Ovary (tissue), 9 donors: ENCODE data around the gene SCPEP1. TPM values are rescaled to one million over a fixed set of nuclear protein-coding genes. Genes with fewer than 3 reads are reported as not detected.

Experiments
- DNase-seq, 5 donors: peaks; one replicate each; pipeline ENCODE4 v3.0.0-alpha.2; 2019 to 2020
- H3K27ac ChIP-seq, 2 donors: fragments of 200-600 bp; one replicate each; pipeline versions ENCODE4 v1.5.1 to v1.8.0; 2019 to 2022
- H3K27me3 ChIP-seq: fragments of 200-600 bp; one replicate; pipeline ENCODE4 v1.8.0; 2022
- H3K36me3 ChIP-seq: fragments of 200-600 bp; sonication (generic); one replicate; pipeline ENCODE4 v1.5.1; 2019
- H3K4me1 ChIP-seq: one replicate; pipeline ENCODE4 v1.8.1; 2013; ENCODE audit warnings: mild to moderate bottlenecking, moderate library complexity; ENCODE audit not compliant: insufficient read depth
- H3K4me3 ChIP-seq: fragments of 200-600 bp; sonication (generic); one replicate; pipeline ENCODE4 v1.5.1; 2017
- H3K9me3 ChIP-seq, 2 donors: fragments of 200-600 bp in 1 of 2; sonication (generic) in 1 of 2; one replicate each; pipeline versions ENCODE4 v1.5.1 to v1.8.1; 2013 to 2019; ENCODE audit warnings: mild to moderate bottlenecking in 1 of 2, moderate library complexity in 1 of 2
- CTCF ChIP-seq, 3 donors: fragments of 450-650 bp in 2 of 3; fragments of 200-600 bp in 1 of 3; IDR thresholded peaks; one replicate each; pipeline versions ENCODE4 v1.5.1 to v1.8.0; 2016 to 2022; ENCODE audit warnings: antibody characterized with exemption in 3 of 3, mild to moderate bottlenecking in 1 of 3
- EP300 ChIP-seq: sonication (generic); formaldehyde crosslinking; IDR thresholded peaks from one replicate; pipeline ENCODE4 v1.6.1; 2017; ENCODE audit warnings: antibody characterized with exemption
- POLR2A ChIP-seq: fragments of 450-650 bp; IDR thresholded peaks from one replicate; pipeline ENCODE4 v1.6.1; 2017; ENCODE audit warnings: antibody characterized with exemption, mild to moderate bottlenecking, moderate library complexity
- WGBS, 3 donors: extraction: QIAGEN DNeasy Blood & Tissue Kit in 1 of 3; methylation state at CpG; one replicate each; pipeline versions ENCODE4 v1.1.5 to v1.1.7; 2013 to 2017; 5-methylcytosine and 5-hydroxymethylcytosine counted together
- intact Hi-C, 4 donors: fragments of 100-400 bp; cut with DNase I; formaldehyde crosslinking; loops; one replicate each; pipeline versions ENCODE4 v1.11.0 to v1.15.1; 2022 to 2023
- polyA plus RNA-seq, 2 donors: library from polyadenylated mRNA; stranded (reverse); fragments of 200-250 nt in 1 of 2; fragments of 350-450 nt in 1 of 2; fragmentation: Illumina TruSeq in 1 of 2; extraction: RNeasy Lipid Tissue Mini Kit (QIAGEN cat#74804) in 1 of 2; gene quantifications; one replicate each; pipeline ENCODE4 v1.2.3, GENCODE V29; 2013 to 2014
- total RNA-seq, 7 donors: library from RNA; depleted of rRNA in 2 of 7; stranded (reverse); fragments of >200 nt in 2 of 7; fragmentation: NEBNext Ultra II Directional in 3 of 7; extraction: Animal tissue kit (Norgen Biotek cat#: 25700) in 3 of 7; gene quantifications; one replicate each; pipeline versions ENCODE4 v1.1.0 to v1.2.4, GENCODE V29; 2016 to 2023
- donor health status: DM: no; HTN: no; CAD: no; lungs with moderate emphysema.
- donor health status: DM: no; HTN: no; CAD: no.
- donor health status: Bipolar disorder and iron deficiency.
- donor health status: DM: yes; HTN: yes; CAD: no.
- donor health status: DM: no; HTN: no; CAD: no.
- donor health status: DM: yes; HTN: yes; CAD: no.

Gene SCPEP1
- total and polyA plus RNA-seq, 9 donors, result 36.5 to 180 (median 58.7) TPM

GRCh38 chr17:56943505-56944125 is 34.3 kb upstream of the SCPEP1 start:
- no peaks in the 10 kb centered on the region for H3K27me3 ChIP-seq
- no peaks in the 10 kb centered on the region for H3K4me1 ChIP-seq
- DNase-seq, result no peak
- H3K9me3 ChIP-seq, result no peaks in the 10 kb centered on the region
- no peak overlapping the region for H3K27ac ChIP-seq
- WGBS, 3 donors, result 89 to 90% (median 89%) methylated on average over 10 of the region's 10 CpGs
- H3K4me3 ChIP-seq, result no peak overlapping the region
- H3K36me3 ChIP-seq, result no peaks in the 10 kb centered on the region
- intact Hi-C loops, result loop anchor here in 1 of 4 donors (5.0 kb wide), 1 partner anchor 126 kb away; no protein-coding TSS in a partner anchor
- TF ChIP-seq EP300 (no peak), CTCF (IDR thresholded peaks at IDR 0.05) (no peak), POLR2A (no peak)

- intact Hi-C loops, result no loop called here
- Histone ChIP-seq H3K4me1 (no peaks in the 10 kb centered on the region), H3K9me3 (no peaks in the 10 kb centered on the region), H3K4me3 (no peak overlapping the region), H3K36me3 (no peaks in the 10 kb centered on the region), H3K27me3 (no peaks in the 10 kb centered on the region), H3K27ac (no peak overlapping the region)
- 93 to 99% (median 95%) methylated on average over 3 of the region's 3 CpGs for WGBS, 3 donors
- DNase-seq, result no peak
- TF ChIP-seq EP300 (no peak), POLR2A (no peak), CTCF (IDR thresholded peaks at IDR 0.05) (no peak)
Observed at GRCh38 chr17:56945938-56946505, 31.9 kb upstream of the SCPEP1 start.

- Histone ChIP-seq H3K4me3 (no peak overlapping the region), H3K27me3 (no peaks in the 10 kb centered on the region), H3K4me1 (no peaks in the 10 kb centered on the region), H3K36me3 (no peaks in the 10 kb centered on the region), H3K9me3 (no peaks in the 10 kb centered on the region), H3K27ac (no peak overlapping the region)
- 45 to 72% (median 49%) methylated on average over 1 of the region's 1 CpG for WGBS, 3 donors
- no peak for TF ChIP-seq POLR2A
- TF ChIP-seq CTCF (IDR thresholded peaks at IDR 0.05), result no peak
- no peak for TF ChIP-seq EP300
- intact Hi-C loops, result no loop called here
- no peak for DNase-seq
Observed at GRCh38 chr17:56947741-56948140, 30.2 kb upstream of the SCPEP1 start.

GRCh38 chr17:56948491-56948890 is 29.4 kb upstream of the SCPEP1 start:
- no peak for DNase-seq
- intact Hi-C loops, result no loop called here
- no peaks in the 10 kb centered on the region for H3K27me3 ChIP-seq
- no peak overlapping the region for H3K27ac ChIP-seq
- H3K36me3 ChIP-seq, result no peaks in the 10 kb centered on the region
- no peaks in the 10 kb centered on the region for H3K4me1 ChIP-seq
- WGBS, 3 donors, result 92 to 99% (median 92%) methylated on average over 1 of the region's 1 CpG
- no peaks in the 10 kb centered on the region for H3K9me3 ChIP-seq
- no peak overlapping the region for H3K4me3 ChIP-seq
- TF ChIP-seq CTCF (IDR thresholded peaks at IDR 0.05), result no peak
- TF ChIP-seq POLR2A, result no peak
- no peak for TF ChIP-seq EP300
